HG02763 (cell line): ENCODE data around the gene HYI.
"Not testable (repeated sequence)": the region's sequence is repeated elsewhere in the genome, so short reads cannot be mapped to it uniquely, and the experiment has no call there.

Experiments
- ATAC-seq: cut with Tn5 transposase; IDR thresholded peaks from one replicate; pipeline ENCODE4 v1.9.1; 2021; ENCODE audit warnings: mild to moderate bottlenecking, moderate library complexity; ENCODE audit not compliant: unreplicated experiment

HYI gene

DNA sequence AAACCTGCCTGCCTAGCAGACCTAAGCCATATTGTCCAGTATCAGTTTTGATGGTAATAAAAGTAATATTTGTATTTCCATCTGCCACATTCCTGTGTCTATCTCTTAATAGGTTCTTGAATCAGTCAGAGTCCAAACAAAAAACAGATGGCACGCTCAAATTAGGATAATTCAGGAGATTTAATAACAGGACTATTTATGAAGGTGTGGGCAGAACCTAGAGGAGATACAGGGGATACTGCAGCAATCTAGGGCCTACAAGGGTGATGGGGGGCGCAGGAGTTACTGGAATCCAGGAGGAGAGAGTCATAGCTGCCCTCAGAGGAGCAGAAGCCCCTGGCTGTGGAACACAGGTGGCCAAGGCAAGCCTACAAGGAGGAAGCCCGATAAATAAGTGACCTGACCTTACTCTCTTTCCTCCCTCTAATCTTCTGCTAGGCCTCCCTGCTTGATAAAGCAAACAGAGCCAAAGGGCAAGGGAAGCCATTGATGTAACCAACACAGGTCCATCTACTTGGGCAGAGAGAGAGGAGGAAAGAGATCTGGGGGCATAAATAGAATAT is 11.9 kb upstream of the HYI start:
- no peak for ATAC-seq

DNA sequence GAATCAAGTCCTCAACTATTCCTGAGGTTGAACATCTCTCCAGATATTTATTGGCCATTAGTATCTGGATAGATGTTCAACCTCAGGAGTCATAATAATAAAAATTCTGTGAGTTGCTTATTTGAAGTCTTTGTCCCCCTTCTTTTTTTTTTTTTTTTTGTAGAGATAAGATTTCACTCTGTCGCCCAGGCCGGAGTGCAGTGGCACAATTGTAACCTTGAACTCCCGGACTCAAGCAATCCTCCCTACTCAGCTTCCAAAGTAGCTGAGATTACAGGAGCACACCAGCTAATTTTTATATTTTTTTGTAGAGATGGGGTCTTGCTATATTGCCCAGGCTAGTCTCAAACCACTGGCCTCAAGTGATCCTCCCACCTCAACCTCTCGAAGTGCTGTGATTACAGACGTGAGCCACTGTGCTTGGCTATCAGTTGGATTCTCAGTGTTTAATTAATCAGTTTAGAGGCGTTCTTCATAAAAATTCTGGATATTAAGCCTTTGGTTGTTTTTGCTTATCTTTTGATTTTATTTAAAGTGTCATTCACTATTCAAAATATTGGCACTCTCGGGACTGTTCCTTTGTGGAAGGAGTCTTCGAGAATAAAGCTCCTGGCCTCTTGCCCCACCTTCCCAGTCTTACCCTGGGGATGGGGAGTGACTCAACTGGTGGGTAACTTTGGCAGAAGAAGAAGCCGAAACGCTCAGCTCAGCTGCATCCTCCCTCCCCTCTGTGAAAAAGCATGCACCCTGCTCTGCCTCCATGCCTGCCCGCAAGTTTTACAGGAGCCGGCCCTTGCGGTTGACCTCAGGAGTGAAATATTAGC is 11.2 kb upstream of the HYI start:
- ATAC-seq: no peak

DNA sequence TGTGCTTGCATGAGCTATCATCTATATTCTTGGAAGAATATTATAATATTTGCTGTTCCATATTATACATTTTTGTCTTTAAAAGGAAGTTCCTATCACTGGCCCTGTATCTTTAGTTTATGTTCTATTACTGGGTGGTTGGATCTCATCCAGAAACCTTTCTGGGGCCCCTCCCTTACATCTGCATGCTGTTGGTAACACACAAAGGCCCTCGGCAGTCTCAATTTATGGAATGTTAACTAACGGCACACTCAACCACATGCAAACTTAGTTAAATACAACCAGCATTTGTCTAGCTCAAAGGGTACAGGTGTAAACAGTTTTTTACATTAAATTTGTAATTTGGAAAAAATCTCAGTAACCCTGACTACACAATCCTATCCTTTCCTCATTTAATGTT is 9.7 kb upstream of the HYI start:
- ATAC-seq: no peak

GRCh38 chr1:43460988-43461693 is 7.4 kb upstream of the HYI start:
- ATAC-seq: no peak

- not testable (repeated sequence) for ATAC-seq
Observed at GRCh38 chr1:43458379-43458778, 4.6 kb upstream of the HYI start.

GRCh38 chr1:43455213-43455889 is 1.6 kb upstream of the HYI start:
- no peak for ATAC-seq

GRCh38 chr1:43454270-43455011 is 710 bp upstream of the HYI start:
- peak; percentile 59 for ATAC-seq

GRCh38 chr1:43452789-43453441 is 816 bp downstream of the HYI start:
- ATAC-seq: no peak

DNA sequence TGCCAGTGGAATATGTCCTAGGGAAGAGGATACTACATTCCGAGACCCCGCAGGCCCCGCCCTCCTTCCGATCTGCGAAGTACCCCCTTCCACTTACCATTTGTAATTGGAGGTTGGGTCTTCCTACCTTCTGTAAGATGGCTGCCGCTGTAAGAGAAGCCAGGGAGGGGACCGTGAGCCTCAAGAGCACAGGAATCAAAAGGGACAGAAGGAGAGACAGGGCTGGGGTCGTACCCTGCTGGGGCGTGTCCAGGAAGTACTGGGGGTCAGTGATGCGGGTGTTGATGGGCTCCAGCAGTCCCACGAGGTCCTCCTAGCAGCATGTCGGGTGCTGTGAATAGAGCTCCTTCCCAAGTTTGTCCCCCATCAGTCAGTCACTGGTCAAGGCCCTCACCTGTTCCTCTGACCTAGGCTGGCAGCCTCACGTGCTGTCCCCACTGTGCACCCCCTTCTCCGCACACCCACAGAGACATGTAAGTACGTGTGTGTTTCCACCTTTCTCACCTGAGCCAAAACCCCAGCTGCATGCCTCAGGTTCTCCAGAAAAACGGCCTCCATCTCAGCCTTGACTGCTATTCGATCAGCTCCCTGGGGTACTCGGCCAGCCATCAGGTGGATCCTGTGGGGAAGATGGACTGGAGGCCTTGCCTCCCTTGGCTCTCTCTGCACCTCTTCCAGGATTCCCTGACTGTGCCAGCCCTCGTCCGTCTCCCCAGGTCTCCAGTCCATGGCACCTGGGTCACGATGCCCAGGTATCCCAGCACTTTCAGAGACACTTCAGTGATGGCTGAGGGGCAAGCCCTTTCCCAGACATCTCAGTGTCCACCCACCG is 1.8 kb downstream of the HYI start:
- ATAC-seq: no peak

GRCh38 chr1:43451157-43451591 is 2.6 kb downstream of the HYI start:
- ATAC-seq: no peak

- ATAC-seq: no peak
Observed at GRCh38 chr1:43450251-43450941, 3.3 kb downstream of the HYI start.

- ATAC-seq: no peak
Observed at GRCh38 chr1:43449708-43450069, 4.0 kb downstream of the HYI start.

- ATAC-seq: no peak
Observed at GRCh38 chr1:43448955-43449707, 4.6 kb downstream of the HYI start.

- no peak for ATAC-seq
Observed at GRCh38 chr1:43447891-43448708, 5.6 kb downstream of the HYI start.

GRCh38 chr1:43446881-43447835 is 6.6 kb downstream of the HYI start:
- ATAC-seq: no peak

DNA sequence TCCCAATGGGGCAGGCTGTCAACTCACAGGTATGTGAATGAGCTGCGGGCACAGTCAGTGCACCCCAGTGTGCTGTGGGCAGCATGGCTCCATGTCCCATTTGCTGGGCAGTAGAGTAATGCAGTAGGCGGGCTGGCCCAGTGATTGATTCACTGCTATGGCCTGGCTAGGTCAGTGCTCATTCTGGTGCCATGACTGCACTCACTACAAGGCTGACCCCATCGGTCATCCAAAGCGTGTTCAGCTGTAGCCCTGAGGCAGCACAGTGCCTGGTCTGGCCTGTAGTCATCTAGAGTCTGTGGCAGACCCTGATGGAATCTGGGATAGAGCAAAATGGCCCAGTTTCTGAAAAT is 7.4 kb downstream of the HYI start:
- ATAC-seq: no peak
